IMR-90 (cell line): ENCODE measurements around the gene CPNE2. TPM values are rescaled to one million over a fixed set of nuclear protein-coding genes. Genes with fewer than 3 reads are reported as not detected.

ENCODE experiments used
- ATAC-seq: fragments of 200-7000 bp; cut with Tn5 transposase; 2 replicates; pipeline ENCODE4 v1.9.1; 2020; ENCODE audit warnings: low read depth, mild to moderate bottlenecking, moderate library complexity
- BruUV-seq: library from RNA; stranded (reverse); fragments of 400-500 nt; replicated peaks from 2 replicates; lab custom pipeline; 2021; lab: Mats Ljungman, UMichigan
- CTCF ChIA-PET: fragments of 300-600 bp; formaldehyde crosslinking; extraction: SDS; loops from one replicate; lab custom pipeline; 2021; ENCODE audit warnings: antibody characterized with exemption; lab: Yijun Ruan, JAX
- POLR2A ChIA-PET: fragments of 300-600 bp; sonication (Branson Sonifier 250); formaldehyde crosslinking; loops from one replicate; lab custom pipeline; 2022; ENCODE audit warnings: antibody characterized with exemption; ENCODE audit not compliant: unreplicated experiment; lab: Charles Lee
- DNase-seq: peaks from one replicate; pipeline ENCODE4 v3.0.0; 2013
- H2AFZ ChIP-seq: replicated peaks from 2 replicates; pipeline ENCODE3; 2013; ENCODE audit warnings: low read length, mild to moderate bottlenecking; ENCODE audit not compliant: poor library complexity
- H2AK5ac ChIP-seq: 2 replicates; pipeline ENCODE4 v1.6.1; 2013; ENCODE audit warnings: low read depth, low read length, inconsistent platforms
- H2AK9ac ChIP-seq: replicated peaks from 2 replicates; pipeline ENCODE3; 2013; ENCODE audit warnings: mild to moderate bottlenecking, low read depth, low read length, moderate library complexity; ENCODE audit not compliant: poor library complexity
- H2BK120ac ChIP-seq: 2 replicates; pipeline ENCODE4 v1.6.1; 2013; ENCODE audit warnings: low read depth, low read length, inconsistent platforms
- H2BK15ac ChIP-seq: 3 replicates; pipeline ENCODE4 v1.6.1; 2013; ENCODE audit warnings: low read depth, low read length, inconsistent platforms
- H2BK20ac ChIP-seq: 2 replicates; pipeline ENCODE4 v1.6.1; 2013; ENCODE audit warnings: low read depth, mild to moderate bottlenecking, inconsistent platforms, low read length, moderate library complexity
- H2BK5ac ChIP-seq: 2 replicates; pipeline ENCODE4 v1.6.1; 2013; ENCODE audit warnings: mild to moderate bottlenecking, low read depth, low read length, inconsistent platforms; ENCODE audit not compliant: poor library complexity, severe bottlenecking
- H3K14ac ChIP-seq: replicated peaks from 2 replicates; pipeline ENCODE4 v1.6.1; 2013; ENCODE audit warnings: low read depth, low read length, inconsistent platforms
- H3K18ac ChIP-seq: 2 replicates; pipeline ENCODE4 v1.6.1; 2013; ENCODE audit warnings: low read depth, low read length, control low read depth
- H3K23ac ChIP-seq: 2 replicates; pipeline ENCODE4 v1.6.1; 2013; ENCODE audit warnings: low read depth, low read length, inconsistent platforms
- H3K27ac ChIP-seq: 2 replicates; pipeline ENCODE4 v1.5.1; 2013; ENCODE audit warnings: mild to moderate bottlenecking, control low read depth, low read length; ENCODE audit not compliant: insufficient read depth
- H3K27me3 ChIP-seq: 2 replicates; pipeline ENCODE4 v1.6.1; 2013; ENCODE audit warnings: low read length; ENCODE audit not compliant: control insufficient read depth, insufficient read depth
- H3K36me3 ChIP-seq: 2 replicates; pipeline ENCODE4 v1.6.1; 2013; ENCODE audit warnings: low read length, mixed read lengths; ENCODE audit not compliant: control insufficient read depth, insufficient read depth
- H3K4ac ChIP-seq: 2 replicates; pipeline ENCODE4 v1.6.1; 2013; ENCODE audit warnings: low read depth, low read length, inconsistent platforms
- H3K4me1 ChIP-seq: 2 replicates; pipeline ENCODE4 v1.6.1; 2013; ENCODE audit warnings: low read length, mixed read lengths; ENCODE audit not compliant: control insufficient read depth, insufficient read depth
- H3K4me2 ChIP-seq: 2 replicates; pipeline ENCODE4 v1.6.1; 2013; ENCODE audit warnings: low read depth, mild to moderate bottlenecking, control low read depth, low read length, moderate library complexity
- H3K4me3 ChIP-seq: 2 replicates; pipeline ENCODE4 v1.5.1; 2013; ENCODE audit warnings: low read depth, mild to moderate bottlenecking, control low read depth, low read length, moderate library complexity; ENCODE audit not compliant: insufficient read depth
- H3K56ac ChIP-seq: 2 replicates; pipeline ENCODE4 v1.6.1; 2013; ENCODE audit warnings: low read length, inconsistent platforms; ENCODE audit not compliant: insufficient read depth; ENCODE audit errors: extremely low read depth
- H3K79me1 ChIP-seq, 2 experiments: 2 replicates each; pipeline ENCODE4 v1.6.1; 2013; ENCODE audit warnings: low read length in 2 of 2, inconsistent platforms in 1 of 2, low read depth in 1 of 2
- H3K9ac ChIP-seq: 2 replicates; pipeline ENCODE4 v1.6.1; 2013; ENCODE audit warnings: low read depth, low read length, control low read depth
- H3K9me1 ChIP-seq: 2 replicates; pipeline ENCODE4 v1.6.1; 2013; ENCODE audit warnings: low read length, inconsistent platforms; ENCODE audit not compliant: insufficient read depth
- H3K9me3 ChIP-seq: 2 replicates; pipeline ENCODE4 v1.6.1; 2013; ENCODE audit warnings: low read length; ENCODE audit not compliant: control insufficient read depth, insufficient read depth
- H4K20me1 ChIP-seq: 2 replicates; pipeline ENCODE4 v1.6.1; 2013; ENCODE audit warnings: low read length, inconsistent platforms; ENCODE audit not compliant: insufficient read depth
- H4K5ac ChIP-seq: 2 replicates; pipeline ENCODE4 v1.6.1; 2013; ENCODE audit warnings: mild to moderate bottlenecking, low read depth, low read length, control low read depth
- H4K8ac ChIP-seq, 2 experiments: 2 replicates each; pipeline ENCODE4 v1.6.1; 2013; ENCODE audit warnings: low read depth in 2 of 2, low read length in 2 of 2, control low read depth in 1 of 2, inconsistent platforms in 1 of 2
- H4K91ac ChIP-seq: 2 replicates; pipeline ENCODE4 v1.6.1; 2013; ENCODE audit warnings: low read depth, low read length, inconsistent platforms; ENCODE audit not compliant: insufficient read depth
- BHLHE40 ChIP-seq: fragments of 150-350 bp; IDR thresholded peaks from 2 replicates; pipeline ENCODE4 v1.6.1; 2016; ENCODE audit warnings: mild to moderate bottlenecking, low read depth, low read length
- CHD1 ChIP-seq: IDR thresholded peaks from 2 replicates; pipeline ENCODE4 v1.6.1; 2012; ENCODE audit warnings: low read depth, low read length, improper control_type of control experiment
- CTCF ChIP-seq: conservative IDR thresholded peaks from 2 replicates; pipeline ENCODE4 v1.5.1; 2012; ENCODE audit warnings: mild to moderate bottlenecking, low read depth, low read length, improper control_type of control experiment
- MAFK ChIP-seq: IDR thresholded peaks from 2 replicates; pipeline ENCODE4 v1.6.1; 2012; ENCODE audit warnings: low read depth, low read length, improper control_type of control experiment
- MXI1 ChIP-seq: IDR thresholded peaks from 2 replicates; pipeline ENCODE4 v1.6.1; 2012; ENCODE audit warnings: low read depth, mild to moderate bottlenecking, low read length, moderate library complexity, borderline replicate concordance
- POLR2A ChIP-seq: IDR thresholded peaks from 2 replicates; pipeline ENCODE4 v1.6.1; 2012; ENCODE audit warnings: mild to moderate bottlenecking, low read depth, low read length
- RAD21 ChIP-seq: IDR thresholded peaks from 2 replicates; pipeline ENCODE4 v1.6.1; 2012; ENCODE audit warnings: low read length, improper control_type of control experiment
- RCOR1 ChIP-seq: IDR thresholded peaks from 2 replicates; pipeline ENCODE4 v1.6.1; 2012; ENCODE audit warnings: mild to moderate bottlenecking, low read length, improper control_type of control experiment; ENCODE audit not compliant: insufficient replicate concordance
- RFX5 ChIP-seq: IDR thresholded peaks from 2 replicates; pipeline ENCODE4 v1.8.0; 2012; ENCODE audit warnings: low read depth, mild to moderate bottlenecking, low read length, moderate library complexity
- USF2 ChIP-seq: fragments of 150-350 bp; IDR thresholded peaks from 2 replicates; pipeline ENCODE4 v1.6.1; 2017; ENCODE audit warnings: mild to moderate bottlenecking, antibody characterized with exemption, low read length, low read depth
- WGBS, 2 experiments: methylation state at CpG; one replicate each; pipeline versions ENCODE4 v1.1.5 to v1.1.7; 2013; ENCODE audit warnings: missing lambda C conversion rate in 2 of 2; ENCODE audit not compliant: insufficient read length in 1 of 2; ENCODE audit errors: extremely low coverage in 2 of 2; 5-methylcytosine and 5-hydroxymethylcytosine counted together
- dilution Hi-C: fragments of 300-500 bp; cut with HindIII; formaldehyde crosslinking; loops from one replicate; pipeline ENCODE4 v1.14.3; 2018; ENCODE audit warnings: low sequenced_read_pairs; ENCODE audit not compliant: unreplicated experiment
- in situ Hi-C: fragments of 300-500 bp; cut with MboI; formaldehyde crosslinking; loops from 3 replicates; pipeline ENCODE4 v1.14.3; 2019; ENCODE audit warnings: low sequenced_read_pairs, inconsistent platforms, mixed read lengths
- intact Hi-C: fragments of 100-400 bp; cut with micrococcal nuclease; formaldehyde crosslinking; loops from 2 replicates; pipeline ENCODE4 v1.10.0; 2022
- polyA plus RNA-seq, 3 experiments: library from polyadenylated mRNA; depleted of rRNA; stranded (reverse); fragments of >200 nt; gene quantifications; 2 replicates each; pipeline ENCODE4 v1.2.3, GENCODE V29; 2012; ENCODE audit warnings: low replicate concordance in 1 of 3
- total RNA-seq: library from RNA; depleted of rRNA; stranded (reverse); fragments of >200 nt; gene quantifications from 2 replicates; pipeline ENCODE4 v1.2.3, GENCODE V29; 2012

The CPNE2 gene
- total and polyA plus RNA-seq, 2 of the 4 experiments (the other 2 are of a cell fraction) = 15.4 to 48.0 TPM

GRCh38 chr16:57145046-57146021 lies 53.0 kb downstream of the CPNE2 start:
- no peak overlapping the region for H3K18ac ChIP-seq
- H3K4me1 ChIP-seq = peaks cover 6% of the 10 kb centered on the region; the same call in 1 of the 2 replicates
- no peak overlapping the region for H4K5ac ChIP-seq
- H2BK20ac ChIP-seq = no peak overlapping the region
- H3K14ac ChIP-seq = no peak overlapping the region
- H3K79me1 ChIP-seq = no peaks in the 10 kb centered on the region
- H2AK9ac ChIP-seq = no peak overlapping the region
- no peaks in the 10 kb centered on the region for H3K36me3 ChIP-seq
- WGBS, 2 experiments = 88% methylated on average over 3 of the region's 14 CpGs; no CpG with 5 or more reads in 1 of the 2 experiments
- no peak overlapping the region for H3K4me3 ChIP-seq
- POLR2A ChIA-PET = no interaction called here
- CTCF ChIA-PET = no interaction called here
- no peaks in the 10 kb centered on the region; the same call in 1 of the 2 replicates for H4K20me1 ChIP-seq
- H3K9me3 ChIP-seq = no peaks in the 10 kb centered on the region
- H4K8ac ChIP-seq = no peak overlapping the region
- no peak overlapping the region for H3K4ac ChIP-seq
- no peak overlapping the region for H3K56ac ChIP-seq
- ATAC-seq (no peak), DNase-seq (no peak)
- no peak overlapping the region for H2BK120ac ChIP-seq
- no peak overlapping the region for H2BK5ac ChIP-seq
- dilution Hi-C loops = no loop called here
- H2BK15ac ChIP-seq = no peak overlapping the region
- H3K4me2 ChIP-seq = no peak overlapping the region
- H3K27me3 ChIP-seq = no peaks in the 10 kb centered on the region
- TF ChIP-seq RAD21 (no peak), CTCF (no peak), RFX5 (no peak), CHD1 (no peak), BHLHE40 (no peak), POLR2A (no peak), RCOR1 (no peak), USF2 (no peak), MAFK (no peak), MXI1 (no peak)
- in situ Hi-C loops = no loop called here
- no peak overlapping the region for H2AFZ ChIP-seq
- H3K27ac ChIP-seq = no peak overlapping the region
- intact Hi-C loops = no loop called here
- no peak overlapping the region for H3K9ac ChIP-seq
- no peak overlapping the region for H2AK5ac ChIP-seq
- H3K9me1 ChIP-seq = peaks cover 19% of the 10 kb centered on the region
- no TSS peak for BruUV-seq
- H3K23ac ChIP-seq = no peak overlapping the region
- no peak overlapping the region for H4K91ac ChIP-seq
